Esophagus squamous epithelium (tissue), 4 donors: ENCODE measurements around the gene CCNL1.

ENCODE experiments used
- POLR2A ChIP-seq, 4 donors: fragments of 450-650 bp; IDR thresholded peaks; one replicate each; pipeline ENCODE4 v1.6.1; 2017; ENCODE audit warnings: antibody characterized with exemption in 4 of 4, mild to moderate bottlenecking in 4 of 4, moderate library complexity in 3 of 4
- TF ChIP-seq, protein P1 (sequence below), 6 experiments: fragments of 450-650 bp in 4 of 6; fragments of 200-600 bp in 2 of 6; sonication (generic) in 2 of 6; IDR thresholded peaks; one replicate each; pipeline ENCODE4 v1.5.1; 2016 to 2019; ENCODE audit warnings: antibody characterized with exemption in 6 of 6, mild to moderate bottlenecking in 4 of 6, moderate library complexity in 4 of 6

DNA sequence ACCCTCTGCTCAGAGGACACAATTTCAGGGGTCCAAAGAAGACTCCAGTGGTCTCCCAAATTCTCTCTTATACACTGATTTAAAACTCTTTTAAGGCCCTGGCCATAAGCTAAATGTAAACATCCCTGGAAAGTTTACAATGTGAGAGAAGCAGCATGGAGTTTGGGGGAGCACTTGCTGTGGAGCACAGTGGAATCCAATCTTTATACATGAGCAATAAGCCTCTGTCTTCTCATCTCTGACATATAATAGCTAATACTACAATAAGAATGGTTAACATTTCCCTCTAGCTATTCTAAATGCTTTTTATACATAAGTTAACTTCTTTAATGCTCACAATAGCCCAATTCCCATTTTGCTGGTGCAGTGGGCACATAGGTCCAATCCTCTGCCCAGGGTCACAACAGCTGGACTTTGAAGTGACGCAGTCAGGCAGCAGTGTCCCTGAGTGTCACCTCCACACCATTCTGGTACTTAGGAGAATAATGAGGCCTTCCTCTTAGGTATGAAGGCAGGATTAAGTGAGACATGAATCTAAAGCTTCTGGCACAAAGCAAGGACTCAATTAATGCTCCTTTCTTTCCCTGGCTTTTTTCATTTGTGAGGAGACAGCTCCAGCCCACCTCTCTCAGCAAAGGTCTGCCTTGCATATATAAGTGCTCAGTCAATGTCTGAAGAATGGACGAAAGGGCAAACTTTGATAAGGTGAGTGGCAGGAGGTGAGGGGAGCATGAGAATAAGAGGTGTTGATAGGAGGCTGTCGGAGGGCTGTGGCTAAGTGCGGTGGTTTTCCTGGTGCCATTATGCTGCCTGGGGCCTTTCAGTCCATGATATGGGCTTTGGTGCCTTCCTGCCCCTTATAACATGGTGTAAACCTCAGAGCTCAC, 26.3 kb downstream of the CCNL1 start:
- TF ChIP-seq, protein P1, sequence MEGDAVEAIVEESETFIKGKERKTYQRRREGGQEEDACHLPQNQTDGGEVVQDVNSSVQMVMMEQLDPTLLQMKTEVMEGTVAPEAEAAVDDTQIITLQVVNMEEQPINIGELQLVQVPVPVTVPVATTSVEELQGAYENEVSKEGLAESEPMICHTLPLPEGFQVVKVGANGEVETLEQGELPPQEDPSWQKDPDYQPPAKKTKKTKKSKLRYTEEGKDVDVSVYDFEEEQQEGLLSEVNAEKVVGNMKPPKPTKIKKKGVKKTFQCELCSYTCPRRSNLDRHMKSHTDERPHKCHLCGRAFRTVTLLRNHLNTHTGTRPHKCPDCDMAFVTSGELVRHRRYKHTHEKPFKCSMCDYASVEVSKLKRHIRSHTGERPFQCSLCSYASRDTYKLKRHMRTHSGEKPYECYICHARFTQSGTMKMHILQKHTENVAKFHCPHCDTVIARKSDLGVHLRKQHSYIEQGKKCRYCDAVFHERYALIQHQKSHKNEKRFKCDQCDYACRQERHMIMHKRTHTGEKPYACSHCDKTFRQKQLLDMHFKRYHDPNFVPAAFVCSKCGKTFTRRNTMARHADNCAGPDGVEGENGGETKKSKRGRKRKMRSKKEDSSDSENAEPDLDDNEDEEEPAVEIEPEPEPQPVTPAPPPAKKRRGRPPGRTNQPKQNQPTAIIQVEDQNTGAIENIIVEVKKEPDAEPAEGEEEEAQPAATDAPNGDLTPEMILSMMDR (IDR thresholded peaks at IDR 0.05) = no peak
- no peak for TF ChIP-seq POLR2A (IDR thresholded peaks at IDR 0.05)
